Measurements from ENCODE around the gene SERPINB5.

The SERPINB5 gene

DNA sequence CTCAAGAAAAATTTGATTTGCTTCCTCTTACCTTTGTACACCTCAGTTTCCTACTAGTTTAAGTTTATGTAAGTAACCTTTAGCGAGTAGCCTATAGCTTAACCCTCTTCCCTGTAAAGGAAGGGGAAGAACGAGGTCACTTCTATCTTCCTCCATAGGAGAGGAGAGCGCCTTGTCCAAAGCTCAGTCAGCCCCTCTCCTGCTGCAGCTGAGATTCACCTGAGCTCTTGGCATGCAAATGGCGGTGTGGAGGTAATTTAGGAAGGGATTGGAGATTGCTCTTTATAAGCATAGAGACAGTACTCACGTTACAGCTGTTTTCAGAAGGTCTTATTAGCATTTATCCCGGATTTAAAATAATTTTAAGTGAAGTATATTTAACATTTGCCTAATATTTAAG lies 37.6 kb downstream of the SERPINB5 start:
- DNase-seq (ENCODE audit: low spot score in 2 of 2): no peak
- no peak overlapping the region for H3K4me3 Mint-ChIP-seq
- no peak overlapping the region for H3K27ac Mint-ChIP-seq (ENCODE audit: low read depth)
- H3K4me1 Mint-ChIP-seq: peaks cover 6% of the 10 kb centered on the region
- H3K36me3 Mint-ChIP-seq (ENCODE audit: insufficient read depth): no peaks in the 10 kb centered on the region
- H3K27me3 Mint-ChIP-seq: peaks cover 53% of the 10 kb centered on the region
- H3K9me3 Mint-ChIP-seq: no peaks in the 10 kb centered on the region
- ATAC-seq (replicated peaks; ENCODE audit: extremely low read depth, poor library complexity, severe bottlenecking): no peak

DNA sequence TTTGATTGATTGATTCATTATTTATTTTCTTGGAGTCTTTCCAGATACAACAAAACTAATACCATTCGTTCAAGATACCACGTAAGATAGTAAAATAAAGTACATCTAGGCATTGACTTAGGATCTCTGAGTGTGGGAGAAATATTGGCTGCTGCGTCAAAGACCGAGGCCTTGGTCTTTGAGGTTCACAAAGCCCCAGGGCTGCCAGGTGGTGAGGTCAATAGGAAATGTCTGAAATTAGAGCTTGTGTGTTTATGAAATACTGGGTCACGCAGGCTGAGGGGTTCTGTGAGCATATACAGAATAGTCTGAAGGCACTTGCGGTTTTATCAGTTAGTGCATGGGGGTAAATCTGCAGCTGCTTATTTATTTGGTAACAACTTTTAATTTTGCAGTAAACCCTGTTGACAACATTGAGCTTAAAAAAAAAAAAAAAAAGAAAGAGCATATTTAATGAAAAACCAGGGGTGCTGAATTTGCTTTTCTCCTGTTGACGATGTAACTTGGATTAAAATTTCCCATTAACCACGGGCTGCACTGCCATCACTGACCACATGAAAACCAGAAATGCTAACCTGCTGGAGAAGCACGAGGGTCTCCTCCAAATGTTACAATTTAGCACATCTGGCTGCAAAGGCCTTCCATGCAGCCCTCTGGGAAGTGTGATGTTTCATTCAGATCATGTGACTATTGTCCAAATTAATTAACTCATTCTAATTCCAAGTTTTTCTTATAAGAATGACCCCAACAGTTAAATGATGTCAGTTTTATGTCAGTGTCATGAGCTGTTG lies 38.3 kb downstream of the SERPINB5 start:
- Mint-ChIP-seq H3K27me3 (peaks cover 53% of the 10 kb centered on the region), H3K4me3 (no peak overlapping the region), H3K9me3 (no peaks in the 10 kb centered on the region), H3K36me3 (ENCODE audit: insufficient read depth) (no peaks in the 10 kb centered on the region), H3K27ac (ENCODE audit: low read depth) (no peak overlapping the region), H3K4me1 (peaks cover 6% of the 10 kb centered on the region)
- no peak for DNase-seq (ENCODE audit: low spot score in 2 of 2)
- no peak for ATAC-seq (replicated peaks; ENCODE audit: extremely low read depth, poor library complexity, severe bottlenecking)

DNA sequence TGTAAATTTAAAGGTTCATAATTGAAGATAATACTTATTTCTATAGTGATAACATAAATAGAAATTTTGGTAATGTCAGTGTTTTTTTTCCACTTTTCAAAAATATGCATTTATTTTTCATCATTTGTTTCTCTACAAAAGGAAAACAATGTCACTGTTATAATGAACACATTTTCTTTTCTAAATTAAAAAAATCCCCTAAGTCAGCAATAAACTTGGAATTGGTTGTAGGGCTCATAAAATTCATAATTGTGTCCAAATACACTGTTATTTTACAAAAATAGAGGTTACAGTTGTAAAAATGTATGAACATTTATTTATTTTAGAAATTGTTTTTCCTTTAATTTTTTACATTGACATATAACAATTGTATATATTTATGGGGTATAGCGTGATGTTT lies 39.0 kb downstream of the SERPINB5 start:
- Mint-ChIP-seq H3K4me1 (peaks cover 6% of the 10 kb centered on the region), H3K4me3 (no peak overlapping the region), H3K36me3 (ENCODE audit: insufficient read depth) (no peaks in the 10 kb centered on the region), H3K27me3 (peaks cover 53% of the 10 kb centered on the region), H3K9me3 (no peaks in the 10 kb centered on the region), H3K27ac (ENCODE audit: low read depth) (no peak overlapping the region)
- ATAC-seq (replicated peaks; ENCODE audit: extremely low read depth, poor library complexity, severe bottlenecking) (no peak), DNase-seq (ENCODE audit: low spot score in 2 of 2) (no peak)

DNA sequence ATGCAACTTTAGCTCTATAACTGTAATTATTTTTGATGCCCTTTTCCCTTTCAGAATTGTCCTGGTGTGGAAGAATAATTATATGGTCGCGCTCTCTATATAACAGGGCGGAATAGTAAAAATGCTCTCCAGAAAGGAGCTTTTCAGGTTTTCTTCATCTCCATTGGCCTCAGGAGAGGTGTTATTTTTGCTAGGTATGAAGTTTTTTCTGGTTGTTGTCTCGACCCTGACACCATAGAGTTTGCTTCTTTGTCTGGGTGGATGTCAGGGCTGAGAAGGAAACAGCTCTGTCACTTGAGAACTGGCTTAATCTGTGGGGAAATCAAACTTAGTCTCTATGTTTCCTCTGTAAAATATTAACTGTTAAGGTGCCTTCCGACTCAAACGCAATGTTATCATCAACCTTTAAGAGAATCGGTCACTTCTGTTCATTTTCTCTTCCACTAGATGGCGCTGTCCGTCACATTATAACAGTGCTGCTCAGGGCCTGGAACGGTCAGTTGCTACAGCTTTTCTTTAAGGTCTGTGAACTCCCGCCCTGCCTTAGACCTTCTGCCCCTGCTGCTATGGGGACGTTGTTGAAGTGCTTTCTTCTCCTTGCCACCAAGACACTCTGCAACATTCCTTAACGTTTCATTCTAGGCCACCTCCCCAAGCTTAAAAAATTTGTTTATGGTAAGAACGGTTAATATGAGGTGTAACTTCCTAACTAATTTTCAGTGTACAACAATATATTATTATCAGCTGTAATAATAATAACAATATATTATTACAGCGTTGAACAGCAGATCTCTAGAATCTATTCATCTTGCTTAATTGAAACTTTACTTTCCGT lies 41.6 kb downstream of the SERPINB5 start:
- Mint-ChIP-seq H3K9me3 (no peaks in the 10 kb centered on the region), H3K4me1 (peaks cover 6% of the 10 kb centered on the region), H3K36me3 (ENCODE audit: insufficient read depth) (no peaks in the 10 kb centered on the region), H3K27ac (ENCODE audit: low read depth) (no peak overlapping the region), H3K4me3 (no peak overlapping the region), H3K27me3 (peaks cover 40% of the 10 kb centered on the region)
- ATAC-seq (replicated peaks; ENCODE audit: extremely low read depth, poor library complexity, severe bottlenecking): peak; percentile 60
- DNase-seq (ENCODE audit: low spot score in 2 of 2): peak; percentile 17 to 25

DNA sequence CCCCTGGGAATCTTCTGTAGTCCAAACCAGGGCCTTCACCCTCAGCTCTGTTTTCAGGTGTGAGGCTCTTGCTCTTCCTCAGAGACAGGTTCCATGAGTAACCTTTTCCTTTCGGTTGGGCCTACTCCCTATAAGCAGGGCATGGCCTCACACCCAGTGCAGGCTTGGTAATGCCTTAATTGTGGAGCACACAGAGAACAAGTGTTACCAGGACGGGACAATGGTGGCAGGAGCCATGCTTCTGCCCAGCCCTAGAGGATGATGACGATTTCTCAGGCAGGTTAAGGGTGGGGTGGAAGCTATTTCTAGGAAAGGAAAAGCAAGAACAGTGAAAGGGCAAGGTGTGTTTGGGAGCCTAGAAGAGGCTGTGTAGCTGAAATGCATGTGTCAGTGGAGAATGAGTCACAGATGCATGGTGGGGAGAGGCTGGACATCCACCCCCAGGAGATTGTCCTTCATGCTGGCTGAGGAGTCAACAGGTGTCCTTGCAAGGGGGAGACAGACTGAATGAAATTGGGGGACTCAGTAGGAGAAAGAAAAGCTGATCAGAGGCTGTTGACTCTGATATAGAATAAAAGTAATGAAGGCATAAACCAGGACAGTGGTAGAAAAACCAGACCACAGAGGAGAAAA lies 43.4 kb downstream of the SERPINB5 start:
- Mint-ChIP-seq H3K4me1 (peaks cover 6% of the 10 kb centered on the region), H3K36me3 (ENCODE audit: insufficient read depth) (no peaks in the 10 kb centered on the region), H3K27me3 (peaks cover 41% of the 10 kb centered on the region), H3K27ac (ENCODE audit: low read depth) (no peak overlapping the region), H3K4me3 (no peak overlapping the region), H3K9me3 (no peaks in the 10 kb centered on the region)
- ATAC-seq (replicated peaks; ENCODE audit: extremely low read depth, poor library complexity, severe bottlenecking) (no peak), DNase-seq (ENCODE audit: low spot score in 2 of 2) (no peak)

DNA sequence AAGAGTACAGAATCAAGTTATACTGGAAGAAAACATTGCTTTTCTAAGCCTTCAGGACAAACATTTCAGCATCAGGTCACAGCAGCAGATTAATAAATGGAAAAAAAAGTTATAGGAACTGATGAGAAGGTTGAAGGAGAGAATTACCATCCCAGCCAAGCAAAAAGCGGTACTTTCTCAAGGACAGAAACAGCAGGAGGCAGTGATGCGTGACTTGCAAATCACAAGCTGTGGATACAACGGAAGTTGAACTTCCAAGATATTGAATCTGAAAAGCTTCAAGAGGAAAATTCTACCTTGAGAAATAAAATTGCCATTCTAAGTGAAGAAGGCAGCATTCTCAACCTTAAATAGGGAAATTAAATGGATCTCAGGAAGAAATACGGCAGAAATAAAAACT lies 46.9 kb downstream of the SERPINB5 start:
- DNase-seq (ENCODE audit: low spot score in 2 of 2): no peak
- no peaks in the 10 kb centered on the region for H3K36me3 Mint-ChIP-seq (ENCODE audit: insufficient read depth)
- no peaks in the 10 kb centered on the region for H3K9me3 Mint-ChIP-seq
- H3K4me3 Mint-ChIP-seq: no peak overlapping the region
- H3K27ac Mint-ChIP-seq (ENCODE audit: low read depth): no peak overlapping the region
- no peak for ATAC-seq (replicated peaks; ENCODE audit: extremely low read depth, poor library complexity, severe bottlenecking)
- peaks cover under 1% of the 10 kb centered on the region for H3K4me1 Mint-ChIP-seq
- H3K27me3 Mint-ChIP-seq: peaks cover 38% of the 10 kb centered on the region

DNA sequence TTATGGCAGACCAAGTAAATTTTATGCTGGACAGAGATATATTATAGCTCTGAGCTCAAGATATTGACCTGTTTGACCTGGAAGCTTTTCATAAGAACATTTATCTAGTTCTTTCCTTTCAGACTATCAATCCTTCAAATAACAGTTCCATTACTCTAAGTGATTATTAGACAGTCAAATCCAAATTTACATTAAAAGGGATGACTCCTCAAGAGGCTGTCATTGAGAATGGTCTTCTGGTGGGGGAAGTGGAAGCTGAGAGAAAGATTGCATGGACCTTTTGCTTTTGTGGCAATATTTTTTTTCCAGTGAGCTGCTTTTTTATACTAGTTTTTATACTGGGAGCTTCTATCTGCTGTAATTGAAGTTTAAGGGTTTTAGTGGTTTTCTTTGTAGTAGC lies 50.5 kb downstream of the SERPINB5 start:
- DNase-seq (ENCODE audit: low spot score in 2 of 2): no peak
- Mint-ChIP-seq H3K27me3 (peaks cover 24% of the 10 kb centered on the region), H3K9me3 (no peaks in the 10 kb centered on the region), H3K4me3 (no peak overlapping the region), H3K4me1 (no peaks in the 10 kb centered on the region), H3K36me3 (ENCODE audit: insufficient read depth) (no peaks in the 10 kb centered on the region), H3K27ac (ENCODE audit: low read depth) (no peak overlapping the region)
- ATAC-seq (replicated peaks; ENCODE audit: extremely low read depth, poor library complexity, severe bottlenecking): no peak

DNA sequence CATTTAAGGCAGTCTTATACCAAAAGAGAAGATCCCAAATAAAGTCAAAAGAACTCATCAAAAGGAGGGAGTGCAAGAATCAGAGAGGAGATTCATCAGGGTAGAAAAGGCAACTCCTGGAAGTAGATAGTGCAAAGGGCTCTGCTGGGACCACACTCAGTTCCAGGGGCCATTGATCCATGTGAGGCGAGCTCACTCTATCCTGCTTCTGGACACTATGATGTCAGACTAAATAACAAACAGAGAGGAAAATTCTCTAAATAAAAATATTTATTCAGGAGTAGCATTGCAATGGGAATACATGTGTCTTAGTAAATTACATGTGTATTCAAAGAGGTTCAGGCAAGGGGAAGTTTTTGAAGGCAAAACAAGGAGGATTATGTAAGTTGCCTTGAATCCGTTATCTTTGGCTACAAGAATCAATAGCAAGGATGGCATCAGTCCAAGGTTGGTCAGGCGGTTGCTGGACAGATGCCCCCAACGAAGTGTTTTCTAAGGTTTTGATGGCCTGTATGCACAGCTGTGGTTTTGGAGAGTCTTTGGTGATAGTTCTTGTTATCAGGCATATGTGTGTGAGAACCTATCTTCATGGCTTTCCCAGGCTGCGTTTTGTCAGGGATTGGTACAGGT lies 52.2 kb downstream of the SERPINB5 start:
- Mint-ChIP-seq H3K36me3 (ENCODE audit: insufficient read depth) (no peaks in the 10 kb centered on the region), H3K27ac (ENCODE audit: low read depth) (no peak overlapping the region), H3K4me1 (no peaks in the 10 kb centered on the region), H3K4me3 (no peak overlapping the region), H3K9me3 (no peaks in the 10 kb centered on the region), H3K27me3 (peaks cover 22% of the 10 kb centered on the region)
- no peak for ATAC-seq (replicated peaks; ENCODE audit: extremely low read depth, poor library complexity, severe bottlenecking)
- DNase-seq (ENCODE audit: low spot score in 2 of 2): no peak

DNA sequence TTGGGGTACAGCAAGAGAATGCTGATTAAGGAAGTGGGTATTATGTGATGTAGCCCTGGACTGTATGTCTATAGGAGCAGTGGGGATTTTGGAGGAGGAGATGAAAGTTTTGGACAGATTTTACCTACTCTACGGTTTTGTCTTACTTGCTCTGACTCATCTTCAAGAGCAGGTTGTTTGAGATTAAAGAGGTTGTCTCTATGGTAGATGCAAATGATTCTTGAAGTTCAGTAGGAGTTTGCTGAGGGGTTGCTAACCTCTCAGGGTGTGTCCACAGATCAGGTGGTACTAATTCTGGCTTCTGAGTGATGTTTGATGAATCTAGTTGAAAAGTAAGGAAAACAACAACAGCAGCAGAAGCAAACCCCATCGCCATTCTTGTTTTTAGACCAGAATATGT lies 55.7 kb downstream of the SERPINB5 start:
- Mint-ChIP-seq H3K4me1 (no peaks in the 10 kb centered on the region), H3K9me3 (no peaks in the 10 kb centered on the region), H3K4me3 (no peak overlapping the region), H3K36me3 (ENCODE audit: insufficient read depth) (no peaks in the 10 kb centered on the region), H3K27ac (ENCODE audit: low read depth) (no peak overlapping the region), H3K27me3 (peaks cover 46% of the 10 kb centered on the region)
- DNase-seq (ENCODE audit: low spot score in 2 of 2) (no peak), ATAC-seq (replicated peaks; ENCODE audit: extremely low read depth, poor library complexity, severe bottlenecking) (no peak)

DNA sequence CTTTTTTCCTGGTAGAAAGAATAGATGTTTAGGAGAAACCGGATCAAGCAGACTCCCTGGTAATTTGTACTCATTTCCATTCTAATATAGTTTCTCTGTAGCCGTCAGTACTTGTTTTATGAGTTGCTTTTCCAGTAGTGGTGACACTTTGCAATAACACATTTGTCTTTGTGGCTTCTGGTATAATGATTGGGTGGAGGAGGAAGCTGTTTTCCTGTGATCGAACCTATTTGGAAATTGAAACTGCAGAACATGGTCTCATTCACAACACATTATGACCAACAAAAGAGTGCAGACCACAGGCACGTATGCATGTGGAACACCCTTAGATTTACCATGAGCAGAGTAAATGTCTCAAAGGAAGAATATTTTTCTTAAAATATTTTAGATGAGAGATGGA lies 57.9 kb downstream of the SERPINB5 start:
- Mint-ChIP-seq H3K4me3 (no peak overlapping the region), H3K9me3 (no peaks in the 10 kb centered on the region), H3K27me3 (peaks cover 53% of the 10 kb centered on the region), H3K4me1 (no peaks in the 10 kb centered on the region), H3K27ac (ENCODE audit: low read depth) (no peak overlapping the region), H3K36me3 (ENCODE audit: insufficient read depth) (no peaks in the 10 kb centered on the region)
- DNase-seq (ENCODE audit: low spot score in 2 of 2) (no peak), ATAC-seq (replicated peaks; ENCODE audit: extremely low read depth, poor library complexity, severe bottlenecking) (no peak)

DNA sequence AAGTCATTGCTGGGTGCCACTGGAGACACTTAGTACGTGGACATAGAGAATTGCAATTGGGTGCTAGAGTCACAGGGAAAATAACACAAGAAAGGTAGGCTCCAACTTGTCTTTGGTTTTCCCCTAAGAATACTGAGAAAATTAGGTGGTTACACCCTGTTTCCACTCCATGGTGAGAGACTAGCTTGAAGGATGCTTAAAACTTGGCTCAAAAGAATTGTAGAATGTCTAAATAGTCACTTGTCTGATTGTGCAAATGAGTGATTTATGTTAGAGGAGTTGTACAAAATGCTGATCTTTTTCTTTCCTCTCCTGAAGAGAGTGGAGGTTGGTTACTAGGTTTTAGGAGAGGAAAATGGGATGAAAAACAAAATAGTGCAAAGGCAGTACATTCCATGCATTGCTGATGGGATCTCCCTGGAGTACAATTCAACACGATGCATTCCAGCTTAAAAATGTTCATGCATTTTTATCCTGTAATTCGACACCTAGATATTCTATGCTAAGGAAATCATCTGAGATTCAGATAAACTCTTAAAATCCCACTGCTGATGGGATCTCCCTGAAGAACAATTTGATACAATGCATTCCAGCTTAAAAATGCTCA lies 63.2 kb downstream of the SERPINB5 start:
- Mint-ChIP-seq H3K4me3 (no peak overlapping the region), H3K27ac (ENCODE audit: low read depth) (no peak overlapping the region), H3K9me3 (no peaks in the 10 kb centered on the region), H3K36me3 (ENCODE audit: insufficient read depth) (no peaks in the 10 kb centered on the region), H3K4me1 (no peaks in the 10 kb centered on the region), H3K27me3 (peaks cover 69% of the 10 kb centered on the region)
- no peak for DNase-seq (ENCODE audit: low spot score in 2 of 2)
- ATAC-seq (replicated peaks; ENCODE audit: extremely low read depth, poor library complexity, severe bottlenecking): no peak

DNA sequence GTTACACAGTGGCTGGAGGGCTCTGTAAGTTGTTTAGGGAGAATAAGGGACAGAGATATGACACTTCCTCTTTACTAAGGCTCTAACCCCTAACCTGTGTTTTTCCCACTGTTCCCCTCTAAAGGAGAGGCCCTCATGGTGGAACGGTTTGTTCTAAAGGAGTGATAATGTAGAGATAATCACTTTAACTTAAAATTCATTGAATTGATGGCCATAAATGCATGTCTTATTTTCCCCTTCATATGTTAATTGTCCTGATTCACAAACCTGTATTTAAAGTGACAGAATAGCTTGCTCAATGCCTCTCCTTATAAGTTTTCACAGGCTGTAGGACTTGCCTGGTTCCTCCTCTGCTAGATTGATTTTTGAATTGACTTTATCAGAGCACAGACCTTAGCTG lies 65.3 kb downstream of the SERPINB5 start, which contains the start of gene SERPINB12:
Gene SERPINB12, plus strand, starts transcription at position 301 of the 400 bp plus-strand sequence. CDS start 13,791 bp downstream, outside the sequence.
- Mint-ChIP-seq H3K36me3 (ENCODE audit: insufficient read depth) (no peaks in the 10 kb centered on the region), H3K4me3 (no peak within 1 kb of the TSS), H3K4me1 (no peaks in the 10 kb centered on the region), H3K27ac (ENCODE audit: low read depth) (no peak within 1 kb of the TSS), H3K9me3 (no peaks in the 10 kb centered on the region), H3K27me3 (peaks cover 75% of the 10 kb centered on the region)
- ATAC-seq (replicated peaks; ENCODE audit: extremely low read depth, poor library complexity, severe bottlenecking): no peak
- DNase-seq (ENCODE audit: low spot score in 2 of 2): no peak
